ENCODE measurements around the gene NLRC3.
"Not testable (repeated sequence)": the region's sequence is repeated elsewhere in the genome, so short reads cannot be mapped to it uniquely, and the experiment has no call there.

The NLRC3 gene

GRCh38 chr16:3554351-3554928 is 22.8 kb downstream of the NLRC3 start:
- H3K4me3 ChIP-seq, result no peak overlapping the region
- no peak overlapping the region for H3K27ac ChIP-seq

- Histone ChIP-seq H3K4me3 (no peak overlapping the region), H3K27ac (no peak overlapping the region)
Observed at GRCh38 chr16:3553138-3553923, 23.9 kb downstream of the NLRC3 start.

- Histone ChIP-seq H3K4me3 (no peak overlapping the region), H3K27ac (no peak overlapping the region)
Observed at GRCh38 chr16:3550851-3551847, 26.1 kb downstream of the NLRC3 start.

- Histone ChIP-seq H3K4me3 (no peak overlapping the region), H3K27ac (no peak overlapping the region)
Observed at GRCh38 chr16:3549906-3550305, 27.3 kb downstream of the NLRC3 start.

- H3K27ac ChIP-seq, result no peak overlapping the region
- no peak overlapping the region for H3K4me3 ChIP-seq
Observed at GRCh38 chr16:3548859-3549258, 28.3 kb downstream of the NLRC3 start.

- Histone ChIP-seq H3K27ac (no peak overlapping the region), H3K4me3 (no peak overlapping the region)
Observed at GRCh38 chr16:3548445-3548844, 28.8 kb downstream of the NLRC3 start.

- Histone ChIP-seq H3K4me3 (no peak overlapping the region), H3K27ac (no peak overlapping the region)
Observed at GRCh38 chr16:3546986-3547682, 30.1 kb downstream of the NLRC3 start.

GRCh38 chr16:3542601-3543373 is 34.4 kb downstream of the NLRC3 start:
- H3K4me3 ChIP-seq, result no peak overlapping the region
- no peak overlapping the region for H3K27ac ChIP-seq

- no peak overlapping the region for H3K4me3 ChIP-seq
- no peak overlapping the region for H3K27ac ChIP-seq
Observed at GRCh38 chr16:3541527-3542155, 35.6 kb downstream of the NLRC3 start.

GRCh38 chr16:3538222-3538621 is 39.0 kb downstream of the NLRC3 start:
- Histone ChIP-seq H3K4me3 (no peak overlapping the region), H3K27ac (no peak overlapping the region)

- H3K4me3 ChIP-seq, result no peak overlapping the region
- peak overlapping the region in 2 of 21 experiments; percentile 30 to 54 for H3K27ac ChIP-seq
Observed at GRCh38 chr16:3536851-3537250, 40.4 kb downstream of the NLRC3 start.

GRCh38 chr16:3536271-3536731 is 40.9 kb downstream of the NLRC3 start:
- H3K27ac ChIP-seq, result peak overlapping the region in 2 of 21 experiments; percentile 27 to 54
- no peak overlapping the region for H3K4me3 ChIP-seq

- no peak overlapping the region for H3K4me3 ChIP-seq
- H3K27ac ChIP-seq, result no peak overlapping the region
Observed at GRCh38 chr16:3534126-3534525, 43.1 kb downstream of the NLRC3 start.

GRCh38 chr16:3532741-3533140 is 44.5 kb downstream of the NLRC3 start:
- no peak overlapping the region for H3K27ac ChIP-seq
- no peak overlapping the region for H3K4me3 ChIP-seq

GRCh38 chr16:3530371-3530914 is 46.8 kb downstream of the NLRC3 start:
- H3K27ac ChIP-seq, result no peak overlapping the region
- H3K4me3 ChIP-seq, result no peak overlapping the region

- no peak overlapping the region for H3K4me3 ChIP-seq
- H3K27ac ChIP-seq, result no peak overlapping the region
Observed at GRCh38 chr16:3529175-3529574, 48.0 kb downstream of the NLRC3 start.

GRCh38 chr16:3528406-3528805 is 48.8 kb downstream of the NLRC3 start:
- no peak overlapping the region for H3K27ac ChIP-seq
- H3K4me3 ChIP-seq, result no peak overlapping the region

GRCh38 chr16:3527216-3527829 is 49.9 kb downstream of the NLRC3 start:
- H3K27ac ChIP-seq, H3K4me3 ChIP-seq: not testable (repeated sequence)
